ENCODE measurements around the gene SLAMF1.

GRCh38 chr1:160608057-160608456, 38.8 kb downstream of the SLAMF1 start:
- TF ChIP-seq CTCF (IDR thresholded peaks at IDR 0.05; ENCODE audit: insufficient read depth, low read depth, low read length) (no peak), EZH2 (IDR thresholded peaks at IDR 0.05; ENCODE audit: insufficient read depth, low read length) (no peak)
